Ammon's horn (tissue), 1 donor: ENCODE results near the gene LGI1.
"Not testable (repeated sequence)": the region's sequence is repeated elsewhere in the genome, so short reads cannot be mapped to it uniquely, and the experiment has no call there.

ENCODE experiments used
- DNase-seq: peaks from one replicate; pipeline ENCODE4 v3.0.0-alpha.2; 2016; ENCODE audit warnings: low spot score

The LGI1 gene

DNA sequence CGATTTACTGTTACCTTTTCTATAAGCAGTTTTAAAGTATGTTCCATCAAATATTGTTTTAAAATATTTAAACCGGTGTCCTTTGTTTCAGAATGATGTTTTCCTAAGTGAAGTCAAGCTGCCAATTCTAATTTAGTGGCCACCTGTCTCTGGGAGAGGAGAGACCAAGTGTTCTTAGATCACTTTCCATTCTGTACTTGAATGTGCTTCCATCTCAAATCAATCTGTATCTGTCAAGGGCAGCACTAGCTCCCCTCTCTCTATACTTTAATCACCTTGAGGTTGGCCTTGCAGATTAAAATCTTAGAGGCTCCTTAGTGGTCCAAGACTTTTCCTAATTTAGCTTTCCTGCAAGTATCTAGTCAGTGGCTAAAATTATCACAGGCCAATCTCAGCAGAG lies 49.6 kb downstream of the LGI1 start:
- no peak for DNase-seq

GRCh38 chr10:93812659-93813338 lies 55.1 kb downstream of the LGI1 start:
- DNase-seq: no peak

GRCh38 chr10:93813507-93814465 lies 56.0 kb downstream of the LGI1 start:
- DNase-seq: peak; percentile 75

- DNase-seq: peak; percentile 77
These were observed 57.8 kb downstream of the LGI1 start for GRCh38 chr10:93815304-93816096.

- DNase-seq: peak; percentile 83
These were observed 58.5 kb downstream of the LGI1 start for GRCh38 chr10:93816123-93816747.

DNA sequence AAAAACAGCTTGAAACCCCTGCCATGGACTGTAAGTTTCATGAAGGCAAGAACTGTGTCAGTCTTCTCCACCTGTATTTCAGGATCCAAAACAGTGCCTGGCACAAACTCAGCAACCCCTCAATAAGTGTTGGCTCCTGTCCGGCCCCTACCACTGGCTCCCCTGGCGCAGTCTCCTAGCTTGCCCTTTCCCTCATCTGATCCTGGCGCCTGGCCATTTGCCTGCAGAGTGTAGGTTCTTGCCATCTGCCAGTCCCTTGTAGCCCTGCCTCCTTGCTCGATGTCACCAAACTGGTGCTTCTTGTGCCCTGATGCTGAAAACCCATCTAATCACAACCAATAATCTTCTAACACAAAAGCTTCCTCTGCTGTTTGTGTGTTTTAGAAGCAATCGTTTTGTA lies 60.4 kb downstream of the LGI1 start:
- no peak for DNase-seq

DNA sequence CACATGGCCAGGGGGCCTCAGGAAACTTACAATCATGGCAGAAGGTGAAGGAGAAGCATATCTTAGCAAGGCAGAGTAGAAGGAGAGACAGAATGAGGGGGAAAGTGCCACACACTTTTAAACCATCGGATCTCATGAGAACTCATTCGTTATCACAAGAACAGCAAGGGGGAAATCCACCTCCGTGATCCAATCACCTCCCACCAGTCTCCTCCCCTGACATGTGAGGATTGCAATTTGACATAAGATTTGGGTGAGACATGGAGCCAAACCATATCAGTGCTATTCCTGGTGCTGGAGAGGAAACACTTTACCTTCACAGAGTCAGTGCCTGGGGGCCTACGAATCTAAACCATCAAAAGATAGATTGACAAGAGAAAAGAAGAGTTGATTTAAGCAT lies 61.8 kb downstream of the LGI1 start:
- DNase-seq: no peak

DNA sequence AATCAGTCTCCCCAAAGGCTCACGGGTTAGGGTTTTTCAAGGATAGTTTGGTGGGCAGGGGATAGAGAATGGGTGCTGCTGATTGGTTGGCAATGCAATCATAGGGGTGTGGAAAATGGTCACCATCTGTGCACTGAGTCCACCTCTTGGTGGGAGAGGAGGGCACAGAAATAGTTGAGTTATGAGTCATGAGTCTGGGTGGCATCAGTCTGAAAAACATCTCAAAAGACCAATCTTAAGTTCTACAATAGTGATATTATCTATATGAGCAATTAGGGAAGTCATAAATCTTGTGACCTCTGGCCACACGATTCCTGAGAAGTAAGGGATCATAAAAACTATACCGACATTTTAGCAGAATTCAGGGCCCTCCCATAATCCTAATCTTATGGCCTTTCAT lies 62.7 kb downstream of the LGI1 start:
- DNase-seq: no peak

- no peak for DNase-seq
These were observed 63.5 kb downstream of the LGI1 start for GRCh38 chr10:93821051-93821772.

- DNase-seq: no peak
These were observed 68.6 kb downstream of the LGI1 start for GRCh38 chr10:93826355-93826754.

- DNase-seq: no peak
These were observed 69.5 kb downstream of the LGI1 start for GRCh38 chr10:93827056-93827804.

DNA sequence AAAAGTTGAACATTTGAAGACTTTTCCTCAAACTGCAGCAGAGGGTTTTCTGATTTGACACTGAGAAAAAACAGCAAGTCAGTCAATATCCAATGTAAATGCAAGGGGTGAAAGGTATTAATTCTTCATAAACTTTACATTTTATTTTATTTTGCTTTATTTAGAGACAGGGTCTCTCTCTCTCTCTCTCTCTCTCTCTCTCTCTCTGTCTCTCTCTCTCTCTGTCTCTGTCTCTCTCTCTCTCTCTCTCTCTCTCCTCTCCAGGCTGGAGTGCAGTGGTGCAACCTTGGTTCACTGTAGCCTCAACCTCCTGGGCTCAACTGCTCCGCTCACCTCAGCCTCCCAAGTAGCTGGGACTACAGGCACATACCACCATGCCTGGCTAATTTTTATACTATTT lies 73.3 kb downstream of the LGI1 start:
- not testable (repeated sequence) for DNase-seq

DNA sequence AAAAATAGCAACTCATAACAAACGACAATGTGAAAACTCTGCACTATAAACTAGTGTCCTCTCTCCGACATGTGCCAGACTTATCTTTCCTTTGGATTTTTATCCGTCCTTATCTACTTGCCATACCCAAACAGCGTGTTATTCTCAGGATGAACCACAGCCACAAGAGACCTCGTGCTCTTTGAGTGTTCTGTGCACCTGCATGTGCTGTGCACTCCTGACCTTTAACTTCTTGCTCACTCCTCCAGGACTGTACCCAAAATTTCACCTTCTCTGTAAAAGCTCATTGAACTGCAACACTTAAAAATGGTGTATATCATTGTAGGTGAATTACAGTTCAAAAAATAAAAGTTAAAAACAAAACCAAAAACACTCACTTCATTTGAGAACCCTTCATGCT lies 78.0 kb downstream of the LGI1 start:
- no peak for DNase-seq

DNA sequence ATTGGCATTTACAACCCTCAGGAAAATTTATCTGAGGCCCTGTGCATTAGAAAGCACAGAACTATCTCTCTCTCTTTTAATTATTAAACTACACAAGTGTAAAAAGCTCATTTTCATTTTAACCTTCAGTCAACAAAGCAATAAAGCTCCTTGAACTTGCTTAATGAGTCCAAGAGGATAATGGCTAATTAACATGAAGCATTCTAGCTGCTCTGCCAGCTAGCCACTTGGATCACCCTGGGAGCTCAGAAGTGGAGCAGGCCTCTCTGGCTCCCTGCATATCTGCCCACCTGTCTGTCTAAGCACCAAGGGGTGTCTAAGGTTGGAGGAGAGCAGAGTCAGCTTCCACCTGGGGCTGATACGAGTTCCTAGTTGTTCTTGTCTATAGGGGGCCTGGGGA lies 80.1 kb downstream of the LGI1 start:
- no peak for DNase-seq

DNA sequence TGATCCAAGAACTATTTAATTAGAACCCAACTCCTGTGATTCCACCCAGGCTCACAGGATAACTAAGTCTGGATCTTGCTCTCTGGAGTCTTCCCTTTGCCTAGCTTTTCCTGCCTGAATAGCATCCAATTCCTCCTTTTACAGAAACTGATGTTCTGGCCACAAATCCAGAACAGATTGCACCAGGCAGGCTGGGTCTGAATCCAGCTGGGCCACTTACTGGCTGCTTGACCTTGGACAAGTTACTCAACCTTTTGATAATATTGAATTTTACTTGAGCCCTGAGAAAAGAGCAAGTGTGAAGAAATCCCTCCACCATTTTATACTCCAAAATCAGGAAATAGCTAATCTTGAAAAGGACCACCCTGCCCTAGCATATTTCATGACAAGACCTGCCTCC lies 80.5 kb downstream of the LGI1 start:
- no peak for DNase-seq

DNA sequence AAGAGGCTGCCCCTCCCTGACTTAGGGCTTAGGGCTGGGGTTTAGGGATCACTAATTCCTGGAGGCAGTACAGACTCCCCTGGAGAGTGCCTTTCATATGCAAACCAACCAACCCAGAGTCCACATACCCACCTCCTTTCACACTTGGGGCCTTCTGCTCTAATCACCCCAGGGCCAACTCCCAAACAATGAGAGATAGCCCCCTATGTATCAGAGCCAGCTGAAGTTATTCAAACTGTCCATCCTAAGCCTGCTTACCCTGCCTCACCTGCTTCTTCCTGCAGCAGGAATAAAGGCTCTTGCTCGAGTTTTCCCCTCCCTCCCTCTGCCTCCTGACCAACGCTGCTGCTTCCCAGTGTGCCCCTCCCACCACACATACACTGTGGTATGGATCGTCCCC lies 84.2 kb downstream of the LGI1 start:
- DNase-seq: no peak

GRCh38 chr10:93844979-93845626 lies 87.4 kb downstream of the LGI1 start:
- DNase-seq: no peak
